Mesenchymal stem cell (in vitro differentiated cells and primary cell): Measurements from ENCODE around the gene SEMA4A.
A peak's percentile ranks its signal among the peaks of the same experiment; 100 is the strongest.

Source experiments
- DNase-seq: peaks from one replicate; pipeline ENCODE4 v3.0.0-alpha.2; 2013
- H2AFZ ChIP-seq: one replicate; pipeline ENCODE4 v1.6.1; 2013; ENCODE audit warnings: low read depth, mild to moderate bottlenecking, control low read depth, inconsistent platforms, low read length, moderate library complexity
- H2AK5ac ChIP-seq: 2 replicates; pipeline ENCODE4 v1.6.1; 2013; ENCODE audit warnings: low read length, moderate library complexity, mild to moderate bottlenecking, inconsistent platforms; ENCODE audit not compliant: severe bottlenecking
- H2BK120ac ChIP-seq: one replicate; pipeline ENCODE4 v1.6.1; 2013; ENCODE audit warnings: low read depth, mild to moderate bottlenecking, inconsistent platforms, low read length, moderate library complexity
- H2BK12ac ChIP-seq, 2 experiments: one replicate each; pipeline ENCODE4 v1.6.1; 2013; ENCODE audit warnings: inconsistent platforms in 2 of 2, low read length in 2 of 2, mild to moderate bottlenecking in 2 of 2, moderate library complexity in 2 of 2, control low read depth in 1 of 2
- H2BK15ac ChIP-seq: one replicate; pipeline ENCODE4 v1.6.1; 2013; ENCODE audit warnings: mild to moderate bottlenecking, low read depth, inconsistent platforms; ENCODE audit not compliant: poor library complexity, severe bottlenecking
- H2BK5ac ChIP-seq: 2 replicates; pipeline ENCODE4 v1.6.1; 2013; ENCODE audit warnings: low read depth, mild to moderate bottlenecking, low read length, control low read depth, inconsistent platforms; ENCODE audit not compliant: poor library complexity, severe bottlenecking
- H3K14ac ChIP-seq, 2 experiments: one replicate each; pipeline ENCODE4 v1.6.1; 2013; ENCODE audit warnings: inconsistent platforms in 2 of 2, low read length in 2 of 2, control low read depth in 1 of 2, mild to moderate bottlenecking in 1 of 2, moderate library complexity in 1 of 2
- H3K18ac ChIP-seq, 2 experiments: one replicate each; pipeline ENCODE4 v1.6.1; 2013; ENCODE audit warnings: inconsistent platforms in 2 of 2, low read length in 2 of 2, control low read depth in 1 of 2, low read depth in 1 of 2, mild to moderate bottlenecking in 1 of 2
- H3K23ac ChIP-seq, 2 experiments: one replicate each; pipeline ENCODE4 v1.6.1; 2013; ENCODE audit warnings: inconsistent platforms in 2 of 2, low read length in 2 of 2, mild to moderate bottlenecking in 2 of 2, moderate library complexity in 2 of 2, control low read depth in 1 of 2
- H3K27ac ChIP-seq: 2 replicates; pipeline ENCODE4 v1.5.1; 2013; ENCODE audit warnings: mild to moderate bottlenecking, moderate library complexity, low read length, control low read depth, inconsistent platforms; ENCODE audit not compliant: poor library complexity, severe bottlenecking
- H3K27me3 ChIP-seq, 2 experiments: 2 replicates each; pipeline versions ENCODE4 v1.6.1 to v1.7.0; 2013; ENCODE audit warnings: low read length in 2 of 2, mild to moderate bottlenecking in 2 of 2, moderate library complexity in 2 of 2, control low read depth in 1 of 2, inconsistent platforms in 1 of 2; ENCODE audit not compliant: control insufficient read depth in 1 of 2, insufficient read depth in 1 of 2
- H3K36me3 ChIP-seq, 2 experiments: 2 replicates each; pipeline versions ENCODE4 v1.6.1 to v1.7.0; 2013; ENCODE audit warnings: low read length in 2 of 2, control low read depth in 1 of 2, inconsistent platforms in 1 of 2, low read depth in 1 of 2, mild to moderate bottlenecking in 1 of 2; ENCODE audit not compliant: insufficient read depth in 2 of 2, control insufficient read depth in 1 of 2
- H3K4ac ChIP-seq, 2 experiments: one replicate each; pipeline ENCODE4 v1.6.1; 2013; ENCODE audit warnings: inconsistent platforms in 2 of 2, low read length in 2 of 2, mild to moderate bottlenecking in 2 of 2, moderate library complexity in 2 of 2, control low read depth in 1 of 2, low read depth in 1 of 2
- H3K4me1 ChIP-seq: 2 replicates; pipeline ENCODE4 v1.6.1; 2013; ENCODE audit warnings: low read depth, low read length, control low read depth; ENCODE audit not compliant: control insufficient read depth, insufficient read depth
- H3K4me2 ChIP-seq: 2 replicates; pipeline ENCODE4 v1.6.1; 2013; ENCODE audit warnings: low read length, mild to moderate bottlenecking, inconsistent platforms; ENCODE audit not compliant: poor library complexity, severe bottlenecking
- H3K4me3 ChIP-seq, 2 experiments: 2 replicates each; pipeline versions ENCODE4 v1.5.1 to v1.7.0; 2013; ENCODE audit warnings: low read length in 2 of 2, mild to moderate bottlenecking in 2 of 2, control low read depth in 1 of 2, low read depth in 1 of 2; ENCODE audit not compliant: insufficient read depth in 1 of 2
- H3K79me1 ChIP-seq: replicated peaks from 2 replicates; pipeline ENCODE4 v1.6.1; 2013; ENCODE audit warnings: mild to moderate bottlenecking, control low read depth, low read length, inconsistent platforms; ENCODE audit not compliant: poor library complexity, severe bottlenecking
- H3K9ac ChIP-seq: 2 replicates; pipeline ENCODE4 v1.7.0; 2013; ENCODE audit warnings: mild to moderate bottlenecking, low read length, moderate library complexity
- H3K9me3 ChIP-seq: 2 replicates; pipeline ENCODE4 v1.7.0; 2013; ENCODE audit warnings: mild to moderate bottlenecking, low read length; ENCODE audit not compliant: control insufficient read depth
- H4K8ac ChIP-seq: one replicate; pipeline ENCODE4 v1.6.1; 2013; ENCODE audit warnings: inconsistent platforms, mild to moderate bottlenecking, low read length, moderate library complexity
- H4K91ac ChIP-seq: one replicate; pipeline ENCODE4 v1.6.1; 2013; ENCODE audit warnings: mild to moderate bottlenecking, low read length, inconsistent platforms
- WGBS: methylation state at CpG from one replicate; pipeline ENCODE4 v1.1.7; 2013; ENCODE audit warnings: mixed read lengths; 5-methylcytosine and 5-hydroxymethylcytosine counted together

SEMA4A gene

DNA sequence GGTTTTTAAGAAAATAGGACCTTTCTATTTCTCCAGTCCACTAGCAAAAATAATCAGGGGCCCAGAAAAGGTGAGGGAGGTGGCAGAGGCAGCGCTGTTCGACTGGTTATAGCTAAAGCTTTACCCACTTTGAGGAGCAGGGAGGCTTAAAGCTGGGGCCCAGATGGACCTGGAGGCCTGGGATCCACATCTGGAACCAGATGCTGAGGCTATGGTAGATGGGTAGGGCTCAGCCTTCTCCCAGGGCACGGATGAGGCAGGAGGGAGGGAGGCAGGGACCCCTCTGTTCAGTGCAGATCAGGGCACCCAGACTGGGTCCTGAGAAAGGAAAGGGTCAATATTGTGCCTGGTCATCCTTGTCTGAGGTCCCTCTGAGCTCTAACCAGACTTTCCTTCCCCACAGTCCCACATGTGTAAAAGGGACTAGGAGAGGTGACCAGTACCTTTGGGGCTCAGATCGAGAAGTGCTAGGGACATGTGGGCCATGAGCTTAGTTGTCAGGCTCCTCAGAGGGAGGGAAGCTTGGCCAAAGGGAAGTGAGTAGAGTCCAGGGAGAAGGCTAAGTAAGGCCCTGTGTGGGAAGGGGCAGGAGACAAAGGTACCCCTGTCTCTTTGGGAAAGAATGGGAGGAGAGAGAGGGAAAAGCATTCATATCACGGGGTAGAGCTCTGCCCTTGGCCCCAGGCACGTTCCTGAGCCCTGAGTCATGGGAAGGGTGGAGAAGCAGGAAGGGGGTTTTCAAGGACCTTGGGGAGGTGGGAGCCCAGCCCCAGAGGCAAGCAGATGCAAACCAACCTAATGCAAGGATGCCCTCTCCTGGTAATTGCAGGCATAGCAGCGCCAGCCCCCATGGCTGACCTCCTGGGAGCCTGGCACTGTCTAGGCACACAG is 23.5 kb upstream of the SEMA4A start:
- Histone ChIP-seq H4K8ac (peak overlapping the region; percentile 96), H3K4ac (peak overlapping the region; percentile 79 to 98), H2BK5ac (peak overlapping the region; percentile 88), H2AFZ (no peak overlapping the region), H3K4me3 (peak overlapping the region in 1 of 2 experiments; percentile 74), H3K23ac (peak overlapping the region in 1 of 2 experiments; percentile 91), H3K14ac (peak overlapping the region in 1 of 2 experiments; percentile 99), H3K4me2 (peak overlapping the region; percentile 18), H3K18ac (peak overlapping the region; percentile 91 to 100), H3K4me1 (peaks cover 48% of the 10 kb centered on the region), H3K9me3 (no peaks in the 10 kb centered on the region), H2BK12ac (peak overlapping the region; percentile 99 to 100), H3K36me3 (peaks cover 40 to 61% of the 10 kb centered on the region in 2 experiments), H2BK15ac (peak overlapping the region; percentile 95), H3K27me3 (no peaks in the 10 kb centered on the region), H2BK120ac (peak overlapping the region; percentile 93), H2AK5ac (peak overlapping the region; percentile 98), H3K9ac (peak overlapping the region; percentile 99), H4K91ac (peak overlapping the region; percentile 100), H3K79me1 (peaks cover 3% of the 10 kb centered on the region), H3K27ac (peak overlapping the region; percentile 91)
- 28% methylated on average over 7 of the region's 7 CpGs for WGBS
- peak; percentile 97 for DNase-seq

DNA sequence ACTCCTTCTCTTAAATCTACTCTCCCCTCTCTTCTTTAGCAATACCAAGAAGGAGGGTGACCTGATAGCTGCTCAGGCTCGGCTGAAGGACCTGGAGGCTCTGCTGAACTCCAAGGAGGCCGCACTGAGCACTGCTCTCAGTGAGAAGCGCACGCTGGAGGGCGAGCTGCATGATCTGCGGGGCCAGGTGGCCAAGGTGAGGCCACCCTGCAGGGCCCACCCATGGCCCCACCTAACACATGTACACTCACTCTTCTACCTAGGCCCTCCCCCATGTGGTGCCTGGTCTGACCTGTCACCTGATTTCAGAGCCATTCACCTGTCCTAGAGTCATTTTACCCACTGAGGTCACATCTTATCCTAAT is 22.8 kb upstream of the SEMA4A start:
- Histone ChIP-seq H3K14ac (peak overlapping the region in 1 of 2 experiments; percentile 48), H2BK15ac (peak overlapping the region; percentile 61), H3K27me3 (no peaks in the 10 kb centered on the region), H3K9ac (peak overlapping the region; percentile 99), H2BK12ac (peak overlapping the region; percentile 62 to 85), H3K9me3 (no peaks in the 10 kb centered on the region), H4K8ac (peak overlapping the region; percentile 62), H2BK120ac (no peak overlapping the region), H3K79me1 (peaks cover 6% of the 10 kb centered on the region), H3K4me3 (no peak overlapping the region), H3K27ac (peak overlapping the region; percentile 28), H3K4ac (peak overlapping the region; percentile 30 to 91), H3K18ac (peak overlapping the region; percentile 48 to 94), H3K4me2 (no peak overlapping the region), H3K23ac (no peak overlapping the region), H3K4me1 (peaks cover 43% of the 10 kb centered on the region), H2BK5ac (no peak overlapping the region), H2AK5ac (peak overlapping the region; percentile 33), H3K36me3 (peaks cover 47 to 67% of the 10 kb centered on the region in 2 experiments), H4K91ac (peak overlapping the region; percentile 64), H2AFZ (no peak overlapping the region)
- DNase-seq: no peak
- 82% methylated on average over 6 of the region's 6 CpGs for WGBS

DNA sequence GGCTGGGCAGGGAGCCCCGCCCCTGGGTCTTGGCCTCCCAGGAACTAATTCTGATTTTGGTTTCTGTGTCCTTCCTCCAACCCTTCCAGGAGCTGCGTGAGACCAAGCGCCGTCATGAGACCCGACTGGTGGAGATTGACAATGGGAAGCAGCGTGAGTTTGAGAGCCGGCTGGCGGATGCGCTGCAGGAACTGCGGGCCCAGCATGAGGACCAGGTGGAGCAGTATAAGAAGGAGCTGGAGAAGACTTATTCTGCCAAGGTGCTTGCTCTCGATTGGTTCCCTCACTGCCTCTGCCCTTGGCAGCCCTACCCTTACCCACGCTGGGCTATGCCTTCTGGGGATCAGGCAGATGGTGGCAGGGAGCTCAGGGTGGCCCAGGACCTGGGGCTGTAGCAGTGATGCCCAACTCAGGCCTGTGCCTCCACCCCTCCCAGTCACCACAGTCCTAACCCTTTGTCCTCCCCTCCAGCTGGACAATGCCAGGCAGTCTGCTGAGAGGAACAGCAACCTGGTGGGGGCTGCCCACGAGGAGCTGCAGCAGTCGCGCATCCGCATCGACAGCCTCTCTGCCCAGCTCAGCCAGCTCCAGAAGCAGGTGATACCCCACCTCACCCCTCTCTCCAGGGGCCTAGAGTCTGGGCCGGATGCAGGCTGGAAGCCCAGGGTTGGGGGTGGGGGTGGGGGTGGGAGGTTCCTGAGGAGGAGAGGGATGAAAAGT is 18.5 kb upstream of the SEMA4A start:
- no peak overlapping the region for H2BK12ac ChIP-seq
- H4K8ac ChIP-seq: peak overlapping the region; percentile 19
- H3K18ac ChIP-seq: no peak overlapping the region
- no peak overlapping the region for H2AFZ ChIP-seq
- no peak overlapping the region for H2BK5ac ChIP-seq
- H3K4ac ChIP-seq: no peak overlapping the region
- H3K4me1 ChIP-seq: peaks cover 5% of the 10 kb centered on the region
- H3K27ac ChIP-seq: no peak overlapping the region
- 98% methylated on average over 13 of the region's 18 CpGs for WGBS
- no peak overlapping the region for H2BK15ac ChIP-seq
- H3K79me1 ChIP-seq: peaks cover 22% of the 10 kb centered on the region
- peak overlapping the region in 1 of 2 experiments; percentile 19 for H3K14ac ChIP-seq
- peaks cover 84 to 93% of the 10 kb centered on the region in 2 experiments for H3K36me3 ChIP-seq
- DNase-seq: no peak
- H3K4me3 ChIP-seq: no peak overlapping the region
- no peaks in the 10 kb centered on the region for H3K27me3 ChIP-seq
- H3K9ac ChIP-seq: peak overlapping the region; percentile 36
- H3K4me2 ChIP-seq: no peak overlapping the region
- no peak overlapping the region for H2AK5ac ChIP-seq
- no peak overlapping the region for H2BK120ac ChIP-seq
- no peak overlapping the region for H4K91ac ChIP-seq
- no peaks in the 10 kb centered on the region for H3K9me3 ChIP-seq
- H3K23ac ChIP-seq: no peak overlapping the region
